Umbilical cord (tissue), 2 donors: ENCODE measurements around the gene AARSD1. TPM values are rescaled to one million over a fixed set of nuclear protein-coding genes. Genes with fewer than 3 reads are reported as not detected.
"Not testable (repeated sequence)": the region's sequence is repeated elsewhere in the genome, so short reads cannot be mapped to it uniquely, and the experiment has no call there.

Source experiments
- DNase-seq: peaks from one replicate; pipeline ENCODE4 v3.0.0-alpha.2; 2015; ENCODE audit warnings: low spot score
- total RNA-seq: library from RNA; depleted of rRNA; stranded (reverse); fragments of >200 nt; gene quantifications from one replicate; pipeline ENCODE4 v1.2.3, GENCODE V29; 2014; ENCODE audit warnings: low replicate concordance; ENCODE audit not compliant: insufficient read depth

The AARSD1 gene
- total RNA-seq, 1 donor from 2014 or later = 38.3 TPM

GRCh38 chr17:42920106-42920900, 44.0 kb downstream of the AARSD1 start:
- no peak for DNase-seq

GRCh38 chr17:42919522-42920077, 44.7 kb downstream of the AARSD1 start:
- not testable (repeated sequence) for DNase-seq

GRCh38 chr17:42918902-42919521, 45.2 kb downstream of the AARSD1 start:
- no peak for DNase-seq

GRCh38 chr17:42917236-42917603, 47.0 kb downstream of the AARSD1 start:
- DNase-seq = no peak

GRCh38 chr17:42916388-42917235, 47.6 kb downstream of the AARSD1 start:
- DNase-seq = not testable (repeated sequence)

- DNase-seq = not testable (repeated sequence)
These were observed 49.0 kb downstream of the AARSD1 start for GRCh38 chr17:42915288-42915687.

- no peak for DNase-seq
These were observed 50.2 kb downstream of the AARSD1 start for GRCh38 chr17:42913981-42914617.

GRCh38 chr17:42913522-42913921, 50.7 kb downstream of the AARSD1 start:
- DNase-seq = no peak

GRCh38 chr17:42908872-42909700, 55.2 kb downstream of the AARSD1 start:
- no peak for DNase-seq

GRCh38 chr17:42906772-42907446, 57.3 kb downstream of the AARSD1 start:
- no peak for DNase-seq

- no peak for DNase-seq
These were observed 60.2 kb downstream of the AARSD1 start for GRCh38 chr17:42904110-42904469.

- DNase-seq = no peak
These were observed 62.6 kb downstream of the AARSD1 start for GRCh38 chr17:42901535-42902229.

Other genes starting within 250 kb of the AARSD1 start
- gene EZH1, start 219.4 kb downstream of the AARSD1 start, total RNA-seq = 43.6 TPM
- 0.96 TPM for gene RAMP2, start 203.2 kb downstream of the AARSD1 start, total RNA-seq
- gene VPS25, start 191.0 kb downstream of the AARSD1 start, total RNA-seq = 33.2 TPM
- gene WNK4, start 183.8 kb downstream of the AARSD1 start, total RNA-seq = not detected
- 47.2 TPM for gene COA3, start 165.8 kb downstream of the AARSD1 start, total RNA-seq
- 0.96 TPM for gene CNTD1, start 165.6 kb downstream of the AARSD1 start, total RNA-seq
- gene BECN1, start 140.2 kb downstream of the AARSD1 start, total RNA-seq = 142 TPM
- gene PSME3, start 131.1 kb downstream of the AARSD1 start, total RNA-seq = 22.6 TPM
- 1.4 TPM for gene AOC2, start 119.9 kb downstream of the AARSD1 start, total RNA-seq
- gene AOC3, start 113.3 kb downstream of the AARSD1 start, total RNA-seq = 89.1 TPM
- gene G6PC1, start 63.7 kb downstream of the AARSD1 start, total RNA-seq = not detected
- gene PTGES3L, start 15.6 kb upstream of the AARSD1 start, total RNA-seq = 10.4 TPM
- gene RUNDC1, start 16.1 kb upstream of the AARSD1 start, total RNA-seq = 17.8 TPM
- 1,521 TPM for gene RPL27, start 34.0 kb upstream of the AARSD1 start, total RNA-seq
- 1.4 TPM for gene IFI35, start 42.3 kb upstream of the AARSD1 start, total RNA-seq
- 38.8 TPM for gene VAT1, start 57.9 kb upstream of the AARSD1 start, total RNA-seq
- 0.72 TPM for gene RND2, start 60.8 kb upstream of the AARSD1 start, total RNA-seq
- gene BRCA1, start 160.9 kb upstream of the AARSD1 start, total RNA-seq = 9.1 TPM
- gene NBR1, start 206.8 kb upstream of the AARSD1 start, total RNA-seq = 83.8 TPM
- 6.7 TPM for gene TMEM106A, start 247.4 kb upstream of the AARSD1 start, total RNA-seq